Rectal smooth muscle tissue (tissue), 1 donor: ENCODE results near the gene TCHH.

Source experiments
- H3K27ac ChIP-seq: one replicate; pipeline ENCODE4 v1.7.0; 2013; ENCODE audit warnings: low read depth, low read length, inconsistent platforms
- H3K27me3 ChIP-seq: one replicate; pipeline ENCODE4 v1.7.0; 2013; ENCODE audit warnings: low read length; ENCODE audit not compliant: control insufficient read depth, insufficient read depth
- H3K36me3 ChIP-seq: one replicate; pipeline ENCODE4 v1.7.0; 2013; ENCODE audit warnings: low read length; ENCODE audit not compliant: control insufficient read depth, insufficient read depth
- H3K4me1 ChIP-seq: one replicate; pipeline ENCODE4 v1.7.0; 2013; ENCODE audit warnings: low read length; ENCODE audit not compliant: control insufficient read depth, insufficient read depth
- H3K4me3 ChIP-seq: one replicate; pipeline ENCODE4 v1.7.0; 2013; ENCODE audit warnings: low read length
- H3K9ac ChIP-seq: one replicate; pipeline ENCODE4 v1.7.0; 2013; ENCODE audit warnings: low read length

Gene TCHH

DNA sequence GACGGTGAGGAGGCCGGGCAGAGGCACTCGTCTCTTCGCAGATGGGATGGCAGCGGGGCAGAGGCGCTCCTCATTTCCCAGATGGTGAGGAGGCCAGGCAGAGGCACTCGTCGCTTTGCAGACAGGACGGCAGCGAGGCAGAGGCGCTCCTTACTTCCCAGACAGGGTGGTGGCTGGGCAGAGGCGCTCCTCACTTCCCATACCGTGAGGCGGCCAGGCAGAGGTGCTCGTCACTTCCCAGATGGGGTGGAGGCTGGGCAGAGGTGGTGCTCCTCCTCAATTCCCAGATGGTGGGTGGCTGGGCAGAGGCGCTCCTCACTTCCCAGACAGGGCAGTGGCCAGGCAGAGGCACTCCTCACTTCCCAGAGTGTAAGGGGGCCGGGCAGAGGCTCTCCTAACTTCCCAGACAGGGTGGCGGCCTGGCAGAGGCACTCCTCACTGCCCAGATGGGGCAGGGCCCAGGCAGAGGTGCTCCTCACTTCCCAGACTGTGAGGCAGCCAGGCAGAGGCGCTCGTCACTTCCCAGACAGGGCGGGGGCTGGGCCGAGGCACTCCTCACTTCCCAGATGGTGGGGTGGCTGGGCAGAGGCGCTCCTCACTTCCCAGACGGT, 36.3 kb downstream of the TCHH start:
- Histone ChIP-seq H3K27me3 (no peaks in the 10 kb centered on the region), H3K9ac (no peak overlapping the region), H3K36me3 (no peaks in the 10 kb centered on the region), H3K27ac (no peak overlapping the region), H3K4me1 (no peaks in the 10 kb centered on the region), H3K4me3 (no peak overlapping the region)

GRCh38 chr1:152072311-152072710, 42.9 kb downstream of the TCHH start:
- no peaks in the 10 kb centered on the region for H3K4me1 ChIP-seq
- no peak overlapping the region for H3K27ac ChIP-seq
- no peak overlapping the region for H3K9ac ChIP-seq
- H3K27me3 ChIP-seq, result no peaks in the 10 kb centered on the region
- H3K36me3 ChIP-seq, result no peaks in the 10 kb centered on the region
- H3K4me3 ChIP-seq, result no peak overlapping the region

- no peaks in the 10 kb centered on the region for H3K36me3 ChIP-seq
- H3K4me1 ChIP-seq, result no peaks in the 10 kb centered on the region
- H3K27me3 ChIP-seq, result no peaks in the 10 kb centered on the region
- no peak overlapping the region for H3K4me3 ChIP-seq
- H3K9ac ChIP-seq, result no peak overlapping the region
- H3K27ac ChIP-seq, result no peak overlapping the region
Measured at GRCh38 chr1:152071123-152071522, 44.1 kb downstream of the TCHH start.

- Histone ChIP-seq H3K4me1 (no peaks in the 10 kb centered on the region), H3K27ac (no peak overlapping the region), H3K9ac (no peak overlapping the region), H3K36me3 (no peaks in the 10 kb centered on the region), H3K4me3 (no peak overlapping the region), H3K27me3 (no peaks in the 10 kb centered on the region)
Measured at GRCh38 chr1:152067929-152068328, 47.3 kb downstream of the TCHH start.

- no peaks in the 10 kb centered on the region for H3K36me3 ChIP-seq
- H3K4me1 ChIP-seq, result no peaks in the 10 kb centered on the region
- no peak overlapping the region for H3K9ac ChIP-seq
- H3K27ac ChIP-seq, result no peak overlapping the region
- no peak overlapping the region for H3K4me3 ChIP-seq
- no peaks in the 10 kb centered on the region for H3K27me3 ChIP-seq
Measured at GRCh38 chr1:152067150-152067549, 48.1 kb downstream of the TCHH start.

DNA sequence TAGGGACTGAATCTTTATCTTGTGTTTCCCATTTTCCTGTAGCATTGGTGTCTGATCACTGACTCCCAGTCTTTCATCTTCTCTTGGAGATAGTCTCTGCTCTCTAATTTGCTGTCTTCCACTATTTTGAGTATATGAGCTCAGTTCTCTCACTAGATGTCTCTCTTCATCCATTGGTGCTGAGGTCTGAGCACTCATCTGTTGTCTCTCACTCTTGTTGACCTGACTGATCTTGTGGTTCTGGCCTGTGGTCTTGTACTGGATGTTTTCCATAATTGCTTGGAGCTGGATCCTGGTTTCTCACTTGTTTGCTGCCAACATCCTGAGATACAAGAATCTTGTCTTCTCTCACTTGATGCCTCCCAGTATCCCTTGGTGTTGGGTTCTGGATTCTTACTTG, 53.3 kb downstream of the TCHH start:
- H3K4me1 ChIP-seq, result no peaks in the 10 kb centered on the region
- H3K4me3 ChIP-seq, result no peak overlapping the region
- no peaks in the 10 kb centered on the region for H3K36me3 ChIP-seq
- H3K27me3 ChIP-seq, result no peaks in the 10 kb centered on the region
- H3K27ac ChIP-seq, result no peak overlapping the region
- H3K9ac ChIP-seq, result no peak overlapping the region
